Testis (tissue), 3 donors: Measurements from ENCODE around the gene NFIB. TPM values are rescaled to one million over a fixed set of nuclear protein-coding genes. Genes with fewer than 3 reads are reported as not detected.

Experiments used
- DNase-seq: peaks from one replicate; pipeline ENCODE4 v3.0.0-alpha.2; 2019
- H3K27ac ChIP-seq, 2 donors: fragments of 200-600 bp; sonication (generic); one replicate each; pipeline ENCODE4 v1.5.1; 2019
- H3K27me3 ChIP-seq: fragments of 200-600 bp; sonication (generic); one replicate; pipeline ENCODE4 v1.5.1; 2019
- H3K36me3 ChIP-seq: fragments of 200-600 bp; sonication (generic); one replicate; pipeline ENCODE4 v1.5.1; 2017; ENCODE audit warnings: low read depth; ENCODE audit errors: missing control alignments
- H3K4me1 ChIP-seq: fragments of 200-600 bp; sonication (generic); one replicate; pipeline ENCODE4 v1.5.1; 2019
- H3K4me3 ChIP-seq, 2 donors: fragments of 200-600 bp; sonication (generic); one replicate each; pipeline ENCODE4 v1.5.1; 2017 to 2019
- H3K9me3 ChIP-seq: fragments of 200-600 bp; sonication (generic); one replicate; pipeline ENCODE4 v1.5.1; 2017
- POLR2A ChIP-seq: fragments of 450-650 bp; IDR thresholded peaks from one replicate; pipeline ENCODE4 v1.6.1; 2017; ENCODE audit warnings: antibody characterized with exemption, mild to moderate bottlenecking, moderate library complexity
- WGBS, 2 donors: methylation state at CpG; one replicate each; pipeline ENCODE4 v1.1.5; 2018; 5-methylcytosine and 5-hydroxymethylcytosine counted together
- intact Hi-C: fragments of 100-400 bp; cut with DNase I; formaldehyde crosslinking; loops from one replicate; pipeline ENCODE4 v1.15.1; 2023; ENCODE audit warnings: low total_unique reads
- polyA plus RNA-seq: library from polyadenylated mRNA; stranded (reverse); fragments of 350-450 nt; fragmentation: Illumina TruSeq; extraction: RNeasy Lipid Tissue Mini Kit (QIAGEN cat#74804); gene quantifications from one replicate; pipeline ENCODE4 v1.2.3, GENCODE V29; 2014; ENCODE audit warnings: low read depth, low replicate concordance; ENCODE audit not compliant: insufficient read depth
- total RNA-seq, 2 donors: library from RNA; depleted of rRNA; stranded (reverse); fragments of >200 nt; gene quantifications; one replicate each; pipeline ENCODE4 v1.2.3, GENCODE V29; 2016
- TF ChIP-seq, protein P1 (sequence below), 3 experiments: fragments of 450-650 bp in 2 of 3; fragments of 200-600 bp in 1 of 3; sonication (generic) in 1 of 3; IDR thresholded peaks; one replicate each; pipeline ENCODE4 v1.5.1; 2016 to 2019; ENCODE audit warnings: antibody characterized with exemption in 3 of 3, mild to moderate bottlenecking in 2 of 3, moderate library complexity in 1 of 3

The NFIB gene
- total and polyA plus RNA-seq, 3 donors from 2014 or later, result 8.4 to 34.7 (median 23.1) TPM

DNA sequence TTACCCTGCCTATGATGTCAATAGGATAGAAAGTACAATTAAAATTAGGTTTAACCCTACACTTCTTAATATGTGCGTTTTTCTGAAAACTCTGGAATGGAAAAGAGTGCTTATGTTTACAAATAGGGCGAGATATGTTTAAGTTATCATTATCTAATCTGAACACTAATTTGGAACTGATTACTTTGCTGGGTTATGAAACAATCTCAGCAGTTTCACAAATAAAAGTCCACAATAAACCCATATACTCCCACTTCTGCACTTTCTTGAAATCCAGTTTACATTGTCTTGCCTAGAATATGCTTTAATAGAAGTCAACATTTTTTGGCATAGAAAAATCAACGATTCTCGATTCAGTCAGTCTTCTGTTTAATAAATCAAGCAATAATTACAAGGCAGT lies 236.3 kb downstream of the NFIB start:
- no peak for DNase-seq
- intact Hi-C loops, result no loop called here
- no peaks in the 10 kb centered on the region for H3K4me1 ChIP-seq
- H3K27me3 ChIP-seq, result no peaks in the 10 kb centered on the region
- no peak overlapping the region for H3K4me3 ChIP-seq
- no peak for TF ChIP-seq POLR2A
- TF ChIP-seq, protein P1, sequence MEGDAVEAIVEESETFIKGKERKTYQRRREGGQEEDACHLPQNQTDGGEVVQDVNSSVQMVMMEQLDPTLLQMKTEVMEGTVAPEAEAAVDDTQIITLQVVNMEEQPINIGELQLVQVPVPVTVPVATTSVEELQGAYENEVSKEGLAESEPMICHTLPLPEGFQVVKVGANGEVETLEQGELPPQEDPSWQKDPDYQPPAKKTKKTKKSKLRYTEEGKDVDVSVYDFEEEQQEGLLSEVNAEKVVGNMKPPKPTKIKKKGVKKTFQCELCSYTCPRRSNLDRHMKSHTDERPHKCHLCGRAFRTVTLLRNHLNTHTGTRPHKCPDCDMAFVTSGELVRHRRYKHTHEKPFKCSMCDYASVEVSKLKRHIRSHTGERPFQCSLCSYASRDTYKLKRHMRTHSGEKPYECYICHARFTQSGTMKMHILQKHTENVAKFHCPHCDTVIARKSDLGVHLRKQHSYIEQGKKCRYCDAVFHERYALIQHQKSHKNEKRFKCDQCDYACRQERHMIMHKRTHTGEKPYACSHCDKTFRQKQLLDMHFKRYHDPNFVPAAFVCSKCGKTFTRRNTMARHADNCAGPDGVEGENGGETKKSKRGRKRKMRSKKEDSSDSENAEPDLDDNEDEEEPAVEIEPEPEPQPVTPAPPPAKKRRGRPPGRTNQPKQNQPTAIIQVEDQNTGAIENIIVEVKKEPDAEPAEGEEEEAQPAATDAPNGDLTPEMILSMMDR (IDR thresholded peaks at IDR 0.05), result no peak
- no peaks in the 10 kb centered on the region for H3K9me3 ChIP-seq
- H3K27ac ChIP-seq, result no peak overlapping the region
- H3K36me3 ChIP-seq, result no peaks in the 10 kb centered on the region
- 72 to 73% methylated on average over 4 of the region's 4 CpGs for WGBS, 2 donors

DNA sequence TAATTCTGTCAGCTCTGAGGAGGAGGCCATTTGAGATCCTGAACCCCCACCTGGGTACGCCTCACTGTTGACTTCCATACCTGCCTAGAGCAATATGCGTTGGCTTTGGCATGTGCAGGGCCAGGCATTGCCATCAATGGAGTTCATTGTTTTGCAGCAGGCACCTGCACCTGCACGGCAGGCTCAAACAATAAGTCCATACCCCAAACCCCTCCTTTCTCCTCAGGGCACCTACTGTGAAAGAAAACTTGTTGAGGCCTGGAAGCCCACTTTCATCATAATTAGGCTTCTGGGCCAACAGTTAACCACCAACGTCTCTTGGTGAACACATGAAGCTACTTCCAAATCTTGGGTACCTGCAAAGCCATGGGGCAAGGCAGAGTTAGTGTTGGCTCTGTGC lies 238.7 kb downstream of the NFIB start:
- DNase-seq, result no peak
- Histone ChIP-seq H3K36me3 (no peaks in the 10 kb centered on the region), H3K27me3 (no peaks in the 10 kb centered on the region), H3K4me1 (no peaks in the 10 kb centered on the region), H3K9me3 (no peaks in the 10 kb centered on the region), H3K4me3 (no peak overlapping the region), H3K27ac (no peak overlapping the region)
- intact Hi-C loops, result no loop called here
- 88 to 97% methylated on average over 4 of the region's 4 CpGs for WGBS, 2 donors
- no peak for TF ChIP-seq POLR2A
- TF ChIP-seq, protein P1 (IDR thresholded peaks at IDR 0.05), result no peak

DNA sequence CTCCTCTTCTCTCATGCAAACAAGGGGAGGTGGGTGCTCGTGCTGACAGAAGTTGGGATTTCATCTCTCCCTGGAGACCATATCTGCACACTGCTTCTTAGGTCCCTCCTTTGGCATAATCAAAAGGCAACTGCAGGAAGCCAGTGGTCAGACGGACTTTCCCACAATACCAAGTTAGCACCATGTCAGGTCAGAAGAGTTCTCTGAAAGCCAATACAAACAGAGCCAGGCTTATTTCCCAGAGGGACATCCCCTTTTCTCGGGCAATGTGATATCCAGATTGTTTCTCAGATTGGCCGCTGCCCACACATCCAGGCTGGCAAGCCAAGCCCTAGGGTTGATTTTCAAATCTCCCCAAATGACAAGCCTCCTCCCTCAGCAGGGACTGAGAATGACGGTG lies 241.1 kb downstream of the NFIB start:
- Histone ChIP-seq H3K9me3 (no peaks in the 10 kb centered on the region), H3K27me3 (no peaks in the 10 kb centered on the region), H3K4me1 (no peaks in the 10 kb centered on the region), H3K36me3 (no peaks in the 10 kb centered on the region), H3K27ac (no peak overlapping the region), H3K4me3 (no peak overlapping the region)
- WGBS, 2 donors, result 70 to 81% methylated on average over 2 to 5 of the region's 5 CpGs
- intact Hi-C loops, result no loop called here
- DNase-seq, result no peak
- TF ChIP-seq POLR2A, result no peak
- TF ChIP-seq, protein P1 (IDR thresholded peaks at IDR 0.05), result no peak

DNA sequence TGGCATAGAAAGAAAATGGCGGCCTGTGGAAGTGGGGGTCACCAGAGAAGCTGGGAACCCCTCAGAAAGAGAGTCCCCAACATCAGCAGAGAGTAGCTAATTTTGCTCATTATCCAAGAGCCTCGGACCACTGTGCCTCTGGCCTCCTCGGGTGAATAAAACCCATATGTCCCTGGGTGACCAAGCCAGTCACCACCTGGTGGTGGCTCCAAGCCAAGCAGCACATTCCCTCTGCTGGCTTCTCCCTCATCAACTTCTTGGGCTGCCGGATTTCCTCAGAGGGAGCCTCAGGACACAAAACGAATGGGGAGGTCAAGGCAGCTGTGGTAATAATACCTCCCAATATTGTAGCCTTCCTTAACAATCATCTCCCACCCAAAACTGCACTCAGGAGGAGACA lies 242.5 kb downstream of the NFIB start:
- H3K9me3 ChIP-seq, result no peaks in the 10 kb centered on the region
- H3K36me3 ChIP-seq, result no peaks in the 10 kb centered on the region
- WGBS, 2 donors, result 77 to 88% methylated on average over 5 of the region's 5 CpGs
- no peak overlapping the region for H3K27ac ChIP-seq
- H3K4me3 ChIP-seq, result no peak overlapping the region
- no peaks in the 10 kb centered on the region for H3K4me1 ChIP-seq
- no peaks in the 10 kb centered on the region for H3K27me3 ChIP-seq
- TF ChIP-seq POLR2A, result no peak
- TF ChIP-seq, protein P1 (IDR thresholded peaks at IDR 0.05), result no peak
- DNase-seq, result no peak
- intact Hi-C loops, result no loop called here

DNA sequence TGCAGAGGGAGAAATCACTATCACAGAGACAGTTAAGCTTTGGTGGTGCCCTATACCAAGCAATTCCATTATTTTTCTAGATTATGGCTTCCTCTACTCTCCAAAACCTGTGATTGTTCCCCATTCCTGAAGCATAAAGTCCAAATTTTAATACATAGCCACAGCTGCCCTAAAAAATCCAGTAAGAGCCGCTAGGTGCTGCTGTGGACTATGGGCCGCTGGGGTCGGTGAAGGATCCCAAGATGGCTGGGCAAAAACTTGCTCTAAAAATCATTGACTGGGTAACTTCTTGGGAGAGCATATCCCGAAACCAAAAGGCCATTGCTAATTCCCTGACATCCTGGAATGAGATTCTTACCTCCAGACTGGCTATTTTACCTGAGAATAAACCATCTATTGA lies 245.3 kb downstream of the NFIB start:
- Histone ChIP-seq H3K9me3 (no peaks in the 10 kb centered on the region), H3K36me3 (no peaks in the 10 kb centered on the region), H3K4me1 (no peaks in the 10 kb centered on the region), H3K4me3 (no peak overlapping the region), H3K27me3 (no peaks in the 10 kb centered on the region), H3K27ac (no peak overlapping the region)
- 94 to 98% methylated on average over 4 of the region's 4 CpGs for WGBS, 2 donors
- DNase-seq, result no peak
- intact Hi-C loops, result no loop called here
- no peak for TF ChIP-seq POLR2A
- TF ChIP-seq, protein P1 (IDR thresholded peaks at IDR 0.05), result no peak
